GM12872 (cell line): ENCODE data around the gene FANCI.

Experiments
- TF ChIP-seq, protein P1 (sequence below): IDR thresholded peaks from 3 replicates; pipeline ENCODE4 v1.5.1; 2011; ENCODE audit warnings: low read depth, mild to moderate bottlenecking, low read length, moderate library complexity; ENCODE audit not compliant: insufficient read depth

Gene FANCI

DNA sequence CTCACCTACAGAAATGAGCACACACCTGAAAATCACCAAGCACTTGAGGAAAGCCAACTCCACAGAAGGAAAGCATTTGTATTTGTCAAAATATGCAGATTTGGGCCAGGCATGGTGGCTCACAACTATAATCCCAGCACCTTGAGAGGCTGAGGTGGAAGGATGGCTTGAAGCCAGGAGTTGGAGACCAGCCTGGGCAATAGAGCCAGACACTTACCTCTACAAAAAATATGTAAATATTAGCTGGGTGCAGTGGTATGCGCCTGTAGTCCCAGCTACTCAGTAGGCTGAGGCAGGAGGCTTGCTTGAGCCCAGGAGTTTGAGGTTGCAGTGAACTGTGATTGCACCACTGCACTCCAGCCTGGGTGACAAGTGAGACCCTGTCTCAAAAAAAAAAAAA is 34.7 kb upstream of the FANCI start:
- TF ChIP-seq, protein P1, sequence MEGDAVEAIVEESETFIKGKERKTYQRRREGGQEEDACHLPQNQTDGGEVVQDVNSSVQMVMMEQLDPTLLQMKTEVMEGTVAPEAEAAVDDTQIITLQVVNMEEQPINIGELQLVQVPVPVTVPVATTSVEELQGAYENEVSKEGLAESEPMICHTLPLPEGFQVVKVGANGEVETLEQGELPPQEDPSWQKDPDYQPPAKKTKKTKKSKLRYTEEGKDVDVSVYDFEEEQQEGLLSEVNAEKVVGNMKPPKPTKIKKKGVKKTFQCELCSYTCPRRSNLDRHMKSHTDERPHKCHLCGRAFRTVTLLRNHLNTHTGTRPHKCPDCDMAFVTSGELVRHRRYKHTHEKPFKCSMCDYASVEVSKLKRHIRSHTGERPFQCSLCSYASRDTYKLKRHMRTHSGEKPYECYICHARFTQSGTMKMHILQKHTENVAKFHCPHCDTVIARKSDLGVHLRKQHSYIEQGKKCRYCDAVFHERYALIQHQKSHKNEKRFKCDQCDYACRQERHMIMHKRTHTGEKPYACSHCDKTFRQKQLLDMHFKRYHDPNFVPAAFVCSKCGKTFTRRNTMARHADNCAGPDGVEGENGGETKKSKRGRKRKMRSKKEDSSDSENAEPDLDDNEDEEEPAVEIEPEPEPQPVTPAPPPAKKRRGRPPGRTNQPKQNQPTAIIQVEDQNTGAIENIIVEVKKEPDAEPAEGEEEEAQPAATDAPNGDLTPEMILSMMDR, result no peak

DNA sequence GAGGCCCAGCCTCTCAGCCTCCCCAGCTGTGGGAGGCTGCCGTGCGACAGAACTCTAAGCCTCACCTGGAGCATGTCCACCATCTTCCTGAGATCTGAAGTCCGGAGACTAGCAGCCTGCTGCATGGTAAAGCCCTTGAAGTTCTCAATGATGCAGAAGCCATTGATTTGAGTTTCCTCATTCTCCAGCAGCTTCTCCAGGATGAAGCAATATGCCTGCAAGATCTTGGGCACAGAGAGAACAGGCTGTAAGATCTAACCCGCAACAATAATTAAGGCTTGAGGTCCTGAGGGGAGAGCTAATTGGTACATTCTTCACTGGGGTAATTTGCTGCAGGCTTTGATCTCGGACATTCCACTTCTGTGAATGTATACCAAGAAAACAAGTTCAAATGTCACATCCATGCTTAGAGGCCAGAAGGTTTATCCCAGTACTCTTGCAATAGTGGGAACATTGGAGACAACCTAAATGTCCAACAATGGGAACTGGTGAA is 32.1 kb upstream of the FANCI start:
- TF ChIP-seq, protein P1, result no peak

DNA sequence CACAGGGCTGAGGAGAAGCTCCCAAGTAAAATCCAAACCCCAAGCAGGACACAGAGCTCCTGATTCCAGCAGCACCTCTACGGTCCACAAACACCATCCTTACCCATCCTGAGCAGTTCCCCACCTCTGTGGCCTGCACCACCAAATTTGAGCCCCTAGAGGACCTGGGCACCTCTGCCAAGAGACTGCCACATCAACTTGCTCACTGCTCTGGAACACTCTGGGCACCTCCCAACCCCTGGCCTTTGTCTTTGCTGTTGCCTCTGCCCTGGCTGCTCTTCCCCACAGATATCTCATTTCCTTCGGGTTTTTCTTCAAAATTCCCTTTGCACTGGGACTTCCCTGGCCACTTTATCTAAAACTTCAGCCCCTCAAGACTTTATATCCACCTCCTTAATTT is 28.2 kb upstream of the FANCI start:
- TF ChIP-seq, protein P1, result no peak

DNA sequence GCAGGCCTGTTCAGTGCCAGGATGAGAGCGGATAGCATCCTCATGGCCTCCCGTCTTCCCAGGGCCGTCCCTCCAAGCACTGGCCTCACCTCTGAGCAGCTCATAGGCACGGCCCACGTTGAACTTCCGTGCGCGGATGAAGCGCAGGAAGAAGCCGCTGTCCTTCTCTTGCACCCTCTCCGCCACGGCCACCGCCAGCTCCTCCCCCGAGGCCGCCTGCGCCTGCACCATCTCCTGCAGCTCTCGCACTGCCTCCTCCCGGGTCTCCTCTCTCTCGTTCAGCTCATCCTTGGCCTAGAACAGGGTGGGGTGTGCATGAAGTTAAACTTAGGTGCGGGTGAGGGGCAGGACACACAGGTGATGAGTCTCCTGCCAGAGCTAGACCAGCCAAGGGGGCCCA is 26.7 kb upstream of the FANCI start:
- TF ChIP-seq, protein P1, result no peak

DNA sequence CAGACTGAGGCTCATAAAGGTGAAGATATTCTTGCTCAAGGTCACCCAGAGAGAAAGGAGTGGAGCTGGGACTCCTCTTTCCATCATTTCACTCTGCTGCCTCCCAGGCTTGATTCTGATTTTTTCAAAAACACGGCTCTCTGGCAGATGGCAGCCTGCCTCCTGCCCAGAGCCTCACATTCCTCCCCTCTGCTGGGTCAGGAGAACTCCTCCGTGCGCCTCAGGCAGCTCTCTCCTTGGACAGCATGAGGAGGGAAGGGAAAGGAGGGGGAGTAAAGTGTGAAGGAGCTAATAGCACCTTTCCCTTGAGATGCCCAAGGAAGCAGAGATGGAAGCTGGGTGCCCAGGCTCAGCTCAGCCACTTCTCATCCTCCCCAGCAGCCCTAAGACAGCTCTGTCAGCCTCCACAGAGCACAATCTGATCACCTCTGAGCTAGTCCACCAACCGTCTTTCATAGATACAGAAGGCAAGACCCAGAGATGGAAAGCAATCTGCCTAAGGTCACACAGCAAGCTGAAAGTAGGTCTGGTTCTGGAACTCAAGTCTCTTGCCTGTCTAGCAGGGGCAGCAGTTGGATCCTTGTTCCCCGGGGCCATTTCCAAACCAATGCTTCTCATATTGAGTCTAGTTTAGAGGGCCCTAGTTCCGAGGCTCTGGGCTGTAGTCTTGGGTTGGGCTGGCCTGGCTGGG is 25.9 kb upstream of the FANCI start:
- TF ChIP-seq, protein P1, result no peak

DNA sequence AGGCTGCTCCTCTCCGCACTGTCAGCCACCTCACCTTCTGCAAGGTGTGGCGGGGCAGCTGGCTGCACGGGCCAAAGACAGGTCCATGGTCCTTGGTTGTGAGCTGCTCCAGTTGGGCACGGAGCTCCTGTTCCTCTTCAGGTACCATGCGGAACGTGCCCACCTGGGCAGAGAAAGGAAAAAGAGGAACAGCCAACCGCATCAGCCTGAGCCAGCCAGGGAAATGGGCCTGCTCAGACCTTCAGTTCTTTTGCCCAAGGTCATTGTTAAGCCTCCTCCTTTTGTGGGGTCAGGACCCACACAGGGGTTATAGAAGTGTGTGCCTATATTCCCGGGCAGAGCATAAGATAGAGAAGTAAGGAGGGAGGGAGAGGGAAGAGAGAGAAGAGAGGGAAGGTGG is 25.2 kb upstream of the FANCI start:
- TF ChIP-seq, protein P1, result no peak

DNA sequence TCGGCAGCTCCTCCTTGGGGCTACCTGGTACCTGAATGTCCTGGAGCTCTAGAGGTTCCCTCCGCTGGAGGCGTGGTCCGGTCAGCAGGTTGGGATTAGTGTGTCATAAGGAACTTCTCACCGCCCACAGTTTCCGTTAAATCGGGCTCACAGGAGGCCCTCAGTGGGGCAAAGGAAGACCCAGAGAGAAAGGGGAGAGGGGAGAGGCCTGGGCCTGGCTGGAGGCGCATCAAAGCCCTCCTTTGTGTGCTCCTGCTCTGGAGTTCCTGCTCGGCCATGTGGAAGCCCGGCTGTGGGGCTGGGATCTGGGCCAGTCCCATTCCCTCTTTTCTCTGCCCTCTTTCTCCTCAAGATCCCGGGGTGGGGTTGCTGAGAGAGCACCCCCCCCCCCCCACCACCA is 22.2 kb upstream of the FANCI start, which contains the start of gene RLBP1:
Gene RLBP1 (minus strand): TSS at position 37 of the 400 bp plus-strand sequence. CDS start 2,604 bp downstream, outside the sequence.
- TF ChIP-seq, protein P1, result no peak

DNA sequence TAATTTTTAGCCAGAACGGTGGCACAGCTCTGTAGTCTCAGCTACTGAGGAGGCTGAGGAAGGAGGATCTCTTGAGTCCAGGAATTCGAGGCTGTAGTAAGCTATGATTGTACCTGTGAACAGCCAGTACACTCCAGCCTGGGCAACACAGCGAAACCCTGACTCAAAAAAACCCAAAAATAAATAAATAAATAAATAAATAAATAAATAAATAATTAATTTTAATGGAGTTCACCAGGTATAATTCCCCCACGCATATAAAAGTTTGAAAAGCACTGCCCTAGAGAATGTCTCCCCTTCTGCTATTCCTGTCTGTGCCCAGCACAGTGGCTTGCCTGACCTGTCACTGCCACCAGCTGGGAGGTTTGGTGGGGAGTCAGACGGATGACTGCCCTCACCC is 18.2 kb upstream of the FANCI start:
- TF ChIP-seq, protein P1, result no peak
